H1 (cell line): Measurements from ENCODE around the gene ZP2. TPM values are rescaled to one million over a fixed set of nuclear protein-coding genes. Genes with fewer than 3 reads are reported as not detected.

Experiments used
- CTCF ChIA-PET: fragments of 300-600 bp; sonication (Branson Sonifier 250); formaldehyde crosslinking; loops from one replicate; lab custom pipeline; 2021; ENCODE audit not compliant: partially characterized antibody; lab: Charles Lee
- POLR2A ChIA-PET: fragments of 300-600 bp; sonication (Branson Sonifier 250); formaldehyde crosslinking; loops from one replicate; lab custom pipeline; 2021; ENCODE audit warnings: inconsistent platforms; ENCODE audit not compliant: partially characterized antibody; lab: Charles Lee
- DNase-seq, 2 experiments: peaks; one replicate each; pipeline versions ENCODE4 v3.0.0 to v3.0.0-alpha.2; 2010 to 2022; ENCODE audit warnings: low spot score in 2 of 2, low read depth in 1 of 2, mixed read lengths in 1 of 2
- FAIRE-seq: peaks from 2 replicates; lab custom pipeline; 2011; peaks lifted over from hg19 to GRCh38; lab: Jason Lieb, UNC
- H2AFZ ChIP-seq: 2 replicates; pipeline ENCODE4 v1.8.1; 2012; ENCODE audit warnings: low read length, inconsistent platforms
- H2AK5ac ChIP-seq: 2 replicates; pipeline ENCODE4 v1.6.1; 2013; ENCODE audit warnings: low read depth, low read length
- H2BK120ac ChIP-seq: replicated peaks from 2 replicates; pipeline ENCODE3; 2013; ENCODE audit warnings: low read depth, low read length, inconsistent platforms
- H2BK12ac ChIP-seq: 2 replicates; pipeline ENCODE4 v1.6.1; 2013; ENCODE audit warnings: low read depth, low read length
- H2BK15ac ChIP-seq: 2 replicates; pipeline ENCODE4 v1.6.1; 2013; ENCODE audit warnings: low read length
- H2BK20ac ChIP-seq: 2 replicates; pipeline ENCODE4 v1.6.1; 2013; ENCODE audit warnings: low read length
- H2BK5ac ChIP-seq: 2 replicates; pipeline ENCODE4 v1.6.1; 2013; ENCODE audit warnings: low read depth, low read length
- H3K14ac ChIP-seq: 2 replicates; pipeline ENCODE4 v1.6.1; 2013; ENCODE audit warnings: inconsistent platforms; ENCODE audit not compliant: insufficient read length
- H3K18ac ChIP-seq: 2 replicates; pipeline ENCODE4 v1.6.1; 2013; ENCODE audit warnings: low read length; ENCODE audit errors: extremely low read depth
- H3K23ac ChIP-seq: 2 replicates; pipeline ENCODE4 v1.6.1; 2013; ENCODE audit warnings: inconsistent platforms; ENCODE audit not compliant: insufficient read length
- H3K23me2 ChIP-seq: 2 replicates; pipeline ENCODE4 v1.6.1; 2013; ENCODE audit warnings: low read depth, low read length
- H3K27ac ChIP-seq: 2 replicates; pipeline ENCODE4 v1.6.1; 2011; ENCODE audit warnings: low read depth, low read length, inconsistent platforms
- H3K27me3 ChIP-seq, 4 experiments: replicated peaks in 1 of 4; 1 replicate in 1 of 4; 2 replicates in 3 of 4; pipeline versions ENCODE4 v1.6.1 to v1.8.1; 2011 to 2013; ENCODE audit warnings: low read length in 3 of 4, mild to moderate bottlenecking in 3 of 4, inconsistent platforms in 2 of 4, mixed read lengths in 2 of 4, moderate library complexity in 1 of 4; ENCODE audit not compliant: control insufficient read depth in 3 of 4, insufficient read depth in 3 of 4; ENCODE audit errors: extremely low read depth in 1 of 4
- H3K36me3 ChIP-seq, 4 experiments: 2 replicates each; pipeline versions ENCODE4 v1.6.1 to v1.8.1; 2011 to 2013; ENCODE audit warnings: mild to moderate bottlenecking in 4 of 4, low read length in 3 of 4, moderate library complexity in 2 of 4, control low read depth in 1 of 4, inconsistent platforms in 1 of 4; ENCODE audit not compliant: insufficient read depth in 4 of 4, control insufficient read depth in 2 of 4
- H3K4ac ChIP-seq: replicated peaks from 2 replicates; pipeline ENCODE3; 2013; ENCODE audit warnings: low read length, low read depth, mixed read lengths, inconsistent platforms; ENCODE audit not compliant: insufficient read length
- H3K4me1 ChIP-seq, 4 experiments: replicated peaks in 1 of 4; 1 replicate in 1 of 4; 2 replicates in 3 of 4; pipeline versions ENCODE4 v1.6.1 to v1.8.1; 2011 to 2013; ENCODE audit warnings: low read length in 3 of 4, inconsistent platforms in 2 of 4, mixed read lengths in 1 of 4; ENCODE audit not compliant: insufficient read depth in 4 of 4, control insufficient read depth in 3 of 4
- H3K4me2 ChIP-seq, 2 experiments: 2 replicates each; pipeline versions ENCODE4 v1.6.1 to v1.8.1; 2011 to 2013; ENCODE audit warnings: low read depth in 2 of 2, low read length in 2 of 2, control low read depth in 1 of 2, inconsistent platforms in 1 of 2, mild to moderate bottlenecking in 1 of 2; ENCODE audit not compliant: insufficient read depth in 1 of 2
- H3K4me3 ChIP-seq, 4 experiments: fragments of 200-600, 300-600 bp in 1 of 4; sonication (generic), shearing (Covaris generic), sonication (Bioruptor Twin) in 1 of 4; 2 replicates each; pipeline versions ENCODE4 v1.5.1 to v1.8.1; 2011 to 2016; ENCODE audit warnings: low read length in 4 of 4, low read depth in 3 of 4, control low read depth in 2 of 4, inconsistent platforms in 2 of 4, mild to moderate bottlenecking in 2 of 4, mixed read lengths in 1 of 4, moderate library complexity in 1 of 4; ENCODE audit not compliant: insufficient read depth in 2 of 4; ENCODE audit errors: extremely low read depth in 1 of 4
- H3K56ac ChIP-seq: replicated peaks from 2 replicates; pipeline ENCODE3; 2013; ENCODE audit warnings: low read depth, mild to moderate bottlenecking, mixed read lengths, low read length, inconsistent platforms; ENCODE audit not compliant: insufficient read length
- H3K79me1 ChIP-seq: 2 replicates; pipeline ENCODE4 v1.6.1; 2013; ENCODE audit warnings: low read depth, low read length, control low read depth
- H3K79me2 ChIP-seq, 2 experiments: 2 replicates each; pipeline versions ENCODE4 v1.6.1 to v1.8.1; 2012 to 2013; ENCODE audit warnings: low read length in 2 of 2, mild to moderate bottlenecking in 2 of 2, inconsistent platforms in 1 of 2; ENCODE audit not compliant: insufficient read depth in 2 of 2, control insufficient read depth in 1 of 2
- H3K9ac ChIP-seq, 4 experiments: replicated peaks in 1 of 4; 1 replicate in 1 of 4; 2 replicates in 3 of 4; pipeline versions ENCODE4 v1.6.1 to v1.8.1; 2011 to 2013; ENCODE audit warnings: low read depth in 3 of 4, low read length in 3 of 4, control low read depth in 2 of 4, mild to moderate bottlenecking in 2 of 4, moderate library complexity in 2 of 4, inconsistent platforms in 1 of 4; ENCODE audit errors: extremely low read depth in 1 of 4
- H3K9me3 ChIP-seq, 2 experiments: 2 replicates each; pipeline versions ENCODE4 v1.6.1 to v1.8.1; 2012 to 2013; ENCODE audit warnings: mild to moderate bottlenecking in 2 of 2, moderate library complexity in 2 of 2, control low read depth in 1 of 2, inconsistent platforms in 1 of 2, low read depth in 1 of 2, low read length in 1 of 2, mixed read lengths in 1 of 2; ENCODE audit not compliant: insufficient read depth in 2 of 2
- H4K20me1 ChIP-seq, 2 experiments: replicated peaks in 1 of 2; 2 replicates each; pipeline versions ENCODE3 to v1.8.1; 2011 to 2013; ENCODE audit warnings: inconsistent platforms in 2 of 2, low read length in 2 of 2, mild to moderate bottlenecking in 1 of 2; ENCODE audit not compliant: insufficient read depth in 2 of 2, control insufficient read depth in 1 of 2
- H4K5ac ChIP-seq: 2 replicates; pipeline ENCODE4 v1.6.1; 2013; ENCODE audit warnings: low read length, low read depth, mixed read lengths, inconsistent platforms; ENCODE audit not compliant: insufficient read length
- H4K8ac ChIP-seq: 2 replicates; pipeline ENCODE4 v1.8.0; 2013; ENCODE audit warnings: mild to moderate bottlenecking, moderate library complexity, low read length, inconsistent platforms; ENCODE audit not compliant: insufficient read depth; ENCODE audit errors: extremely low read depth
- H4K91ac ChIP-seq: replicated peaks from 2 replicates; pipeline ENCODE3; 2013; ENCODE audit warnings: low read length, mixed read lengths, inconsistent platforms; ENCODE audit not compliant: insufficient read length
- BACH1 ChIP-seq: IDR thresholded peaks from 2 replicates; pipeline ENCODE4 v1.6.1; 2012; ENCODE audit warnings: low read length, improper control_type of control experiment
- E2F6 ChIP-seq: IDR thresholded peaks from 2 replicates; pipeline ENCODE4 v1.6.1; 2012; ENCODE audit warnings: inconsistent platforms
- FOSL1 ChIP-seq: IDR thresholded peaks from 2 replicates; pipeline ENCODE4 v1.6.1; 2011; ENCODE audit warnings: mild to moderate bottlenecking, low read depth, low read length, moderate library complexity; ENCODE audit not compliant: insufficient read depth
- HDAC2 ChIP-seq, 2 experiments: fragments of 300-600 bp in 1 of 2; sonication (generic) in 1 of 2; IDR thresholded peaks; 2 replicates each; pipeline ENCODE4 v1.6.1; 2011 to 2012; ENCODE audit warnings: low read depth in 2 of 2, low read length in 2 of 2, mild to moderate bottlenecking in 2 of 2, moderate library complexity in 2 of 2, borderline replicate concordance in 1 of 2, inconsistent platforms in 1 of 2
- JUN ChIP-seq: IDR thresholded peaks from 2 replicates; pipeline ENCODE4 v1.6.1; 2011; ENCODE audit warnings: low read depth, mild to moderate bottlenecking, improper control_type of control experiment, low read length
- KDM4A ChIP-seq: IDR thresholded peaks from one replicate; pipeline ENCODE4 v1.7.1; 2012; ENCODE audit warnings: low read depth, mild to moderate bottlenecking, moderate library complexity, low read length, inconsistent platforms; ENCODE audit not compliant: severe bottlenecking
- KDM5A ChIP-seq: fragments of 200-600 bp; IDR thresholded peaks from 2 replicates; pipeline ENCODE4 v1.7.1; 2012; ENCODE audit warnings: mild to moderate bottlenecking, low read length, inconsistent platforms, mixed read lengths
- SIN3A ChIP-seq, 2 experiments: IDR thresholded peaks in 1 of 2; conservative IDR thresholded peaks in 1 of 2; 2 replicates each; pipeline ENCODE4 v1.6.1; 2011 to 2012; ENCODE audit warnings: low read length in 2 of 2, improper control_type of control experiment in 1 of 2, low read depth in 1 of 2, mild to moderate bottlenecking in 1 of 2
- SIRT6 ChIP-seq: IDR thresholded peaks from one replicate; pipeline ENCODE4 v1.7.1; 2012; ENCODE audit warnings: low read length, inconsistent platforms
- TBP ChIP-seq: IDR thresholded peaks from 2 replicates; pipeline ENCODE4 v1.6.1; 2011; ENCODE audit warnings: low read depth, low read length, improper control_type of control experiment
- ZNF274 ChIP-seq: IDR thresholded peaks from 2 replicates; pipeline ENCODE4 v1.7.0; 2012; ENCODE audit warnings: low read length, borderline replicate concordance; ENCODE audit errors: extremely low read depth
- WGBS, 2 experiments: shearing (Covaris generic) in 1 of 2; methylation state at CpG; one replicate each; pipeline versions ENCODE4 v1.1.6 to v1.1.7; 2013 to 2015; ENCODE audit warnings: low lambda C conversion rate in 2 of 2, mixed read lengths in 2 of 2, inconsistent platforms in 1 of 2, low coverage in 1 of 2, missing lambda C conversion rate in 1 of 2; ENCODE audit not compliant: insufficient replicate concordance in 2 of 2, insufficient coverage in 1 of 2, insufficient read length in 1 of 2; ENCODE audit errors: extremely low coverage in 1 of 2, missing lambda C conversion rate in 1 of 2; 5-methylcytosine and 5-hydroxymethylcytosine counted together
- polyA plus RNA-seq, 7 experiments: library from polyadenylated mRNA; depleted of rRNA in 3 of 7; stranded (reverse) in 5 of 7; unstranded in 2 of 7; fragments of >200 nt in 5 of 7; fragments of 200-250 nt in 2 of 7; gene quantifications; 1 replicate in 5 of 7; 2 replicates in 1 of 7; 4 replicates in 1 of 7; pipeline versions ENCODE4 v1.2.1 to v1.2.3, GENCODE V29; 2011 to 2013; ENCODE audit warnings: missing spikeins in 2 of 7, mixed read lengths in 2 of 7
- total RNA-seq: library from RNA; stranded (reverse); fragmentation: NEBNext Ultra II Directional; extraction: Animal tissue kit (Norgen Biotek cat#: 25700); gene quantifications from 2 replicates; pipeline ENCODE4 v1.2.1, GENCODE V29; 2021
- TF ChIP-seq, protein P1 (sequence below): IDR thresholded peaks from 2 replicates; pipeline ENCODE4 v1.6.1; 2012; ENCODE audit warnings: low read length, inconsistent platforms

ZP2 gene
- total and polyA plus RNA-seq, 2 of the 8 experiments (the other 6 are each of a cell fraction or from before 2014, with no cell fraction given) = not detected

DNA sequence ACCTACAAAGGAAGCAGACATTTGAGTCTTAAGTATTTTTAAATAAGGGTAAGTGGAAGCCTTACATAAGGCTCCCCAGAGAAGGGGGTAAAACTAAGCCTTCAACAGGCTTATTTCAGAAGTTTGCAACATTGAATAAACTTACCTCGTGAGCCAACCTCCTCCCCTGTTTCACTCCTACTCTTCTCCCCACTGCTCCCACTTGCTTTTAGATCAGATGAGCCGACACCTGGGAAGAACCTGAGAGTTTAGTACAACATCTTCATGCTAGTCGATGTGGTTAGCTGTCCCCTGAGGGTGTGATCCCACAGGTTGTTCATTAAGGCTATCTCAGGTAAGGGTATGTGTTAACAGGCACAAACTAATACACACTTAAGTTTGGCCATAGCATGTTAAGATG is 13.8 kb downstream of the ZP2 start:
- FAIRE-seq (no peak), DNase-seq (no peak)
- CTCF ChIA-PET = interaction anchor here (0.9 to 1.7 kb wide), 3 partner anchors 60 to 103 kb away, joined by 3 to 5 read pairs (median 4); no protein-coding TSS in a partner anchor
- Histone ChIP-seq H3K27ac (no peak overlapping the region), H3K27me3 (no peaks in the 10 kb centered on the region), H3K4me1 (no peaks in the 10 kb centered on the region), H3K4me3 (no peak overlapping the region), H2BK15ac (no peak overlapping the region), H4K91ac (no peak overlapping the region), H2BK20ac (no peak overlapping the region), H3K23ac (no peak overlapping the region), H4K8ac (no peak overlapping the region), H3K9ac (no peak overlapping the region), H3K36me3 (no peaks in the 10 kb centered on the region), H3K9me3 (no peaks in the 10 kb centered on the region), H2BK12ac (no peak overlapping the region), H3K23me2 (no peaks in the 10 kb centered on the region), H2BK120ac (no peak overlapping the region), H3K4ac (no peak overlapping the region), H2AFZ (no peak overlapping the region), H4K20me1 (peaks cover 0 to 1% of the 10 kb centered on the region in 2 experiments), H3K79me1 (no peaks in the 10 kb centered on the region), H4K5ac (no peak overlapping the region), H3K4me2 (no peak overlapping the region), H3K14ac (no peak overlapping the region), H2BK5ac (no peak overlapping the region), H2AK5ac (no peak overlapping the region), H3K56ac (no peak overlapping the region), H3K79me2 (no peaks in the 10 kb centered on the region), H3K18ac (no peak overlapping the region)
- POLR2A ChIA-PET = no interaction called here
- WGBS, 2 experiments = 88% methylated on average over 3 of the region's 3 CpGs; no CpG with 5 or more reads in 1 of the 2 experiments
- TF ChIP-seq TBP (no peak), SIN3A (conservative IDR thresholded peaks at IDR 0.05 in 1 of 2, IDR thresholded peaks at IDR 0.05 in 1 of 2; ENCODE audit: low read depth in 1 of 2, low read length in 2 of 2) (no peak), KDM4A (no peak), BACH1 (no peak), HDAC2 (IDR thresholded peaks at IDR 0.05; ENCODE audit: borderline replicate concordance in 1 of 2, low read depth in 2 of 2, low read length in 2 of 2) (no peak), E2F6 (no peak), KDM5A (no peak), FOSL1 (no peak), ZNF274 (no peak), SIRT6 (no peak), JUN (no peak)
- TF ChIP-seq, protein P1, sequence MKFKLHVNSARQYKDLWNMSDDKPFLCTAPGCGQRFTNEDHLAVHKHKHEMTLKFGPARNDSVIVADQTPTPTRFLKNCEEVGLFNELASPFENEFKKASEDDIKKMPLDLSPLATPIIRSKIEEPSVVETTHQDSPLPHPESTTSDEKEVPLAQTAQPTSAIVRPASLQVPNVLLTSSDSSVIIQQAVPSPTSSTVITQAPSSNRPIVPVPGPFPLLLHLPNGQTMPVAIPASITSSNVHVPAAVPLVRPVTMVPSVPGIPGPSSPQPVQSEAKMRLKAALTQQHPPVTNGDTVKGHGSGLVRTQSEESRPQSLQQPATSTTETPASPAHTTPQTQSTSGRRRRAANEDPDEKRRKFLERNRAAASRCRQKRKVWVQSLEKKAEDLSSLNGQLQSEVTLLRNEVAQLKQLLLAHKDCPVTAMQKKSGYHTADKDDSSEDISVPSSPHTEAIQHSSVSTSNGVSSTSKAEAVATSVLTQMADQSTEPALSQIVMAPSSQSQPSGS = no peak
